8988T (cell line): ENCODE data around the gene DCLK2.

Experiments
- DNase-seq: peaks from one replicate; pipeline ENCODE4 v3.0.0; 2011

The DCLK2 gene

DNA sequence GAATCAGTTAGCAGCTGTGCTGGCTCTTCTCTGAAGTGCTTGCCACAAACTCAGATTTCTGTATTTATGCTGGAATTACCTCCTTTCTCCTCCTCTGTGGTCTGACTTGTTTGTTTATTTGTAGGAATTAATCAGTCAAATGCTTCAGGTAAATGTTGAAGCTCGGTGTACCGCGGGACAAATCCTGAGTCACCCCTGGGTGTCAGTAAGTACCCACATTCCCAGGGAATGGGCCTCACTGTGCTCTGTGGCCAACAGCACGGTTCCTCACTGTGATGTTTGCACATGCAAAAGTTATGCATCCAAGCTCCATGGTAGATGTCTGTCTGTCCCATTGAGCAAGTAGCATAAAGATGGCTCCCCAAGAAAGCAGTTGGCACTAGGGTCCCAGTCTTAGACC, 169.9 kb downstream of the DCLK2 start:
- DNase-seq = no peak

DNA sequence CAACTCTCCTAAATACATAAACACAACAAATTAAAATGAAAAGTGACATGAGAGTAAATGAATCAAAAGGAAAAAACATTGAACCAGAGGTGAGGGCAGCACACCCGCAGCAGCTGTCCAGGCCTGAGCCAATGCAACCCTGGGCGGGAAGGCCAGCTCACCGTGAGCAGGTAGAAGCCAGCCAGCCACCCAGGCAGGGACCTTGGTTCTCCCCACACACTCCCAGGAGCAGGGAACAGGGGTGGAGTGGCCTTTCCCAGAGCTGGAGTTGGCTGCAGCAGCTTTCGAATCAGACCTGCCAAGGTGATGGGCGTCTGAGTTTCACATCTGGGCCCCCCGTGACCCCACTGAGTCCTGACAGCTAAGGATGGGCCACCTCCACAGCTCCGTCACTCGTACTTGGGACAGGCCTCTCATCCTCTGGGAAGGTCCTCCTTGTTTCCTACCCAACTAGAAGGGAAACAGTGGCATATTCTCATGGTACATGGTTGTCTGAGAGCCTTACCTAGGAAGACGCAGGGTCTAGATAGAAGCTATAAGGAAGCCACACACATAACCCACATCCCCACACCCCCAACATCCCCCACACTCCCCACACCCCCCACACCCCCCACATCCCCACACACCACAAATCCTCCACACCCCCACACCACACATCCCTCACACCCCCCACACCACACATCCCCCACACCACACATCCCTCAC, 172.2 kb downstream of the DCLK2 start:
- DNase-seq = no peak

- DNase-seq = no peak
These were observed 172.9 kb downstream of the DCLK2 start for GRCh38 chr4:150250998-150251651.

- DNase-seq = no peak
These were observed 173.5 kb downstream of the DCLK2 start for GRCh38 chr4:150251752-150252190.

GRCh38 chr4:150252306-150252705, 174.1 kb downstream of the DCLK2 start:
- no peak for DNase-seq

DNA sequence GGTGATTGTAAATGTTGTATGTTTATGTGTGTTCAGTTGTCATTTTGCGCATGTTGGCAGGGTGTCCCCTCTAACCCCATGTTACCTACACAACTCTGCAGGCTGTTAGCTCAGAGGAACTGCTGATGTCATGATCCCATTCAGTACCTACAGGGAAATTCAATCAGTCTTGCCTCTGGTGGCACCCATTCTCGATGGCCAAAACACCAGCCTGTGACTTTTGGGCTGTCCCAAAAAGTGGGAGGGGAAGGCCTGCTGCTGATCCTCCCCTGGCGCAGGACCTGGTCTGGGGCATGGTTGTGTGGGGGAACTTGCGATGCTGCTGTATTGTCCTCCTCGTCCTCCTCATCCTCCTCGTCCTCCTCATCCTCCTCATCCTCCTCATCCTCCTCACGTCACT, 174.5 kb downstream of the DCLK2 start:
- no peak for DNase-seq

GRCh38 chr4:150253416-150253815, 175.2 kb downstream of the DCLK2 start:
- no peak for DNase-seq

DNA sequence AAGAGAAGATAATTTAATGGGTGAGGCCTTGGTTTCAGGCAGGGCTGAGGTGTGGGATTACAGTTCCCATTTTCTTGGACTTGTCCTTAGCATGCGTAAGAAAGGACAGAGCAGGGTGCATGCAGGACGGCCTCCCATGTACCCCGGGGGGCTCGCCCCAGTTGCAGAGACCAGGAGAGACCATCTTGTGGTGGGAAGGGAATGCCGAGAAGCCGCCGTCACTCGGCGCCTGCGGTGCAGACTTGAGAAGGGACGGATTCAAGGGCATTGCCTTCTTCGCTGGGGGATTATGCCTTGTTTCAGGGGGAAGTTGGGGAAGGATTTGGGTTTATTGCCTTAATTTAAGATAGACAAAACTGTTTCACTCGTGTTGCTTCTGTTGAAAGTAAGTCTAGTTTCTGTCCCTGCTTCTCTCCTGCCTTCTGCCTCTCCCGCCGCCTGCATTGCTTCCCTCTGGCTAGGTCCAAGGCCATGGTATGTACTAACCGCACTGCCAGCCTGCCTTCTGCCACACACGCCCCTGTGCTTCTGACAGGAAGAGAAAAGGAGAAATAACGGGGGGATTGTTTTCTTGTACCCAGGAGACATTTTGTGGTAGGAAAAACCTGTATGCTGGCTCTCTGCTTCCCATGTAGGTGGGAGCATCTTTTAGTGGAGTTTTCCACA, 175.9 kb downstream of the DCLK2 start:
- DNase-seq = no peak

DNA sequence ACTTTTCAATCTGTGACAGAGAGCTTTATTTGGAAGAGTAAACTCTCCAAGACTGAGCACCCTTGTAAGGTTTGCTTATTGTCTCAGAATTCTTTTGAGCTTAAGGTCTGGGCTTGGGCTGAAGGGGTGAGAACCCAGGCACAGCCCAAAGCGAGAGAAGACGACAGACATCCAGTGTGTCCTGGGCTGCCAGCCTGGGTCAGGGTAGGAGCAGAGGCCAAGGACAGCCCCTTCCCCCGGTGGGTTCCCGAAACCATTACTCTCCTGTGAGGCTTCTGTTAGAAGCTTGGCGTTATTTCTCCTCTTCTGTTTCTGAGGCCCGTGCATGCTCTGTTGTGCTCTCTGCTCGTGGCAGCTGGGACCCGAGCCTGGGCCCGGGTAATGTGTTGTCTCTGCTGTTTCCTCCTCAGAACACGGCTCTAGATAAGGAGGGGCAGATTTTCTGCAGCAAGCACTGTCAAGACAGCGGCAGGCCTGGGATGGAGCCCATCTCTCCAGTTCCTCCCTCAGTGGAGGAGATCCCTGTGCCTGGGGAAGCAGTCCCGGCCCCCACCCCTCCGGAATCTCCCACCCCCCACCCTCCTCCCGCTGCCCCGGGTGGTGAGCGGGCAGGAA, 177.5 kb downstream of the DCLK2 start:
- DNase-seq = no peak

DNA sequence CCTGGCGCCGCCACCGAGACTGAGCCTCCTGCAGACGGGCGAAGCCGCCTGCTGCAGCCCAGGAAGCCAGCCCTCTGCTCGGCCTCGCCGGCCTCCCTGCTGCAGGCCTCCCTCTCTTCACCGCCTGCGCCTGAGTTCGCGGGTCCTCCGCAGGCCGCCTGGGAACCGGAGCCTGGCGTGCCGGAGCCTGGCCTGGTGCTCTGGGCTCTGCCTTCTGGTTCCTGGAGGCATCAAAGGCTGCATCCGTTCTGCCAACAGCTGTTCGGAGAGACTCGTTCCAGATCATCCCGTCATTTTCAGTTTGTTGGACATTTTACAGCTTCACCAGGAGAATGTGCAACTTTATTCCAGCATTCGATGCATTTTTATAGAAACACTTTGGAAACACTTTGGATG, 178.0 kb downstream of the DCLK2 start:
- no peak for DNase-seq

DNA sequence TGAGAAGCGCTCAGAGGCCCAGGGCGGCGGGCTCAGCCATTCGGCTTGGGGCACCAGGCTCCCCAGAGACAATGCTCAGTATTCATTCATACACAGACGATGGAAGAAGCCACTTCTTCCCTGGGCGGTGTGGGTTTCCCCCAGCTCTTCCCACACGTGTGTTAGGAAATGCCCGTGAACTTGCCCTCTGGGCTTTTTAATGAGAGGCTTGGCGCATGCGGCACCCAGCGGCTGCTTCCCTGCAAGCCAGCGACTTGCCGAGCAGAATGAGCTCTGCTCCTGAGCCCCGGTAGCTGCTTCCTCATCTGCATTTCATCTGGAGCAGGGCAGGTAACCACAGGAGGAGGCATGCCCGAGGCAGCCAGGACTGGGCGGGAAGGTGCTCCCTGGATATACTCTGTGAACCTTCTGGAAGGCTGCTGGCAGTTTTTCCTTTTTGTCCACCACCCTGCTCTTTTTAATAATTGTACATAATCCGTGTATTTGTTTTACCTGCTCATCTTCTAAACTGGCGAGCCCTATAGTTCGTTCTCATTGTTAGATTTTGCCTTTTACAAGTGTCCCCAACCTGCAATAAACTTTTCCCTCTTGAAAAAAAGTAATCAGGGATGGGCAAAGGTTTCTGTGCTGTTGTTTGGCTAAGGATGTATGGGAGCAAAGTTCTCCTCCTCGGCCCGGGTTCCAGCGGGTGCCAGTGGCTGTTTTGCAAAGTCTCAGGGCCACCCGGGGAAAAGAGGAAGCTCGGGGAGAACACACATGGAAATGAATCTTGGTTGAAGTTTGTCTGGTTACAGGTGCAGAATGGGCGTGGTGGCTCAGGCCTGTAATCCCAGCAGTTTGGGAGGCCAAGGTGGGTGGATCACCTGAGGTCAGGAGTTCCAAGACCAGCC, 178.8 kb downstream of the DCLK2 start:
- no peak for DNase-seq

GRCh38 chr4:150258569-150258968, 180.3 kb downstream of the DCLK2 start:
- no peak for DNase-seq

- DNase-seq = no peak
These were observed 181.8 kb downstream of the DCLK2 start for GRCh38 chr4:150259861-150260567.

GRCh38 chr4:150261571-150261970, 183.3 kb downstream of the DCLK2 start:
- DNase-seq = no peak

GRCh38 chr4:150262611-150263010, 184.4 kb downstream of the DCLK2 start:
- no peak for DNase-seq

- no peak for DNase-seq
These were observed 186.4 kb downstream of the DCLK2 start for GRCh38 chr4:150264595-150265161.

- DNase-seq = no peak
These were observed 187.6 kb downstream of the DCLK2 start for GRCh38 chr4:150265806-150266205.

- DNase-seq = no peak
These were observed 190.2 kb downstream of the DCLK2 start for GRCh38 chr4:150268444-150268843.

DNA sequence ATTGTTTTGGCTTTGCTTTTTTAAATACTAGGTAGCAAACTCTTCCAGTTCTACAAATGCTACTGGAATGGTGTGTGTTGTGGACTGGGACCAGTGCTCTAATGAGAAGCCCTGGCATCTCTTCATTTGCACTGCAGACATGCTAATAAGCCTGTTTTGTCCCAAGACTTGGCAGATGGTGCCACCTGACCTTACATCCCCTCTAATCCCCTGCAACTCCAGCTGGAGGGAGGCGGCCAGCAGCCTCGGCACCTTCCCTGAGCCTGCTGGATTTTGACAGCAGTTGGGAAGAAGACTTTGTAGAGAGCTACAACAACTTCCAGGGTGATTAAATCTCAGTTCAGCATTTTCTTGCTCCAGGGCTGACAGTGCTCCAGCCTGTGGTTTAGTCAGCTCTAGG, 200.0 kb downstream of the DCLK2 start:
- no peak for DNase-seq

GRCh38 chr4:150280081-150280895, 202.0 kb downstream of the DCLK2 start:
- no peak for DNase-seq

- no peak for DNase-seq
These were observed 202.7 kb downstream of the DCLK2 start for GRCh38 chr4:150280975-150281374.
